Stomach (tissue), 4 donors: ENCODE measurements around the gene SIGLEC8.

Experiments used
- CTCF ChIP-seq, 7 experiments: fragments of 450-650 bp in 4 of 7; fragments of 200-600 bp in 3 of 7; sonication (generic) in 3 of 7; IDR thresholded peaks; one replicate each; pipeline ENCODE4 v1.5.1; 2016 to 2019; ENCODE audit warnings: antibody characterized with exemption in 7 of 7, control low read depth in 2 of 7, mild to moderate bottlenecking in 1 of 7
- POLR2AphosphoS5 ChIP-seq, 3 donors: sonication (generic); formaldehyde crosslinking; IDR thresholded peaks; one replicate each; pipeline ENCODE4 v1.6.1; 2016; ENCODE audit warnings: antibody characterized with exemption in 3 of 3

GRCh38 chr19:51439021-51439465 is 19.2 kb downstream of the SIGLEC8 start:
- TF ChIP-seq CTCF (IDR thresholded peaks at IDR 0.05) = peak in 2 of 7 experiments; percentile 10 to 22
- no peak for TF ChIP-seq POLR2AphosphoS5 (IDR thresholded peaks at IDR 0.05)
